AG10803 (cell line): ENCODE data around the gene STAB1.
A peak's percentile ranks its signal among the peaks of the same experiment; 100 is the strongest.

ENCODE experiments used
- DNase-seq: peaks from one replicate; pipeline ENCODE4 v3.0.0; 2010; ENCODE audit warnings: low read depth
- H3K4me3 ChIP-seq: 2 replicates; pipeline ENCODE4 v1.5.1; 2011; ENCODE audit warnings: mild to moderate bottlenecking, low read length, control low read depth
- TF ChIP-seq, protein P1 (sequence below): conservative IDR thresholded peaks from 2 replicates; pipeline ENCODE4 v1.5.1; 2011; ENCODE audit warnings: mild to moderate bottlenecking, low read length, control low read depth, inconsistent platforms

STAB1 gene

DNA sequence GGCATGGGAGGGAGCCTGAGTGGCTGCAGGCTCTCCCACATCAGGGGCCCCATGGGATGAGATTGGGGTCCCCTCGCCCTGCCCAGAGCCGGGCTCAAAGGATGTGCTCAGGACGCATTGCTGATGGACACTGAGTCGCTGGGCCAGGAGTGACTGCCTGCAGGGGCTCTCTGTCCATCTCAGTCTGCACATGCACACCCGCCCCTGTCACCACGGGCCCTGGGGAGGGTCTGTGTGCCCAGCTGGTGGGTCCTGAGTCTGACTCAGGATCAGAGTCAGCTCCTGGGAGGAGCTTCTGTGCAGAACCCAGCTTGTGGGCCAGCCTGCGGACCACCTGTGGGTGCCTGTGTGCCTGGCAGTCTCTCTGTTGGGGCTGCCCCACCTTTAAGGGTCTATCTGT is 18.1 kb downstream of the STAB1 start:
- TF ChIP-seq, protein P1, sequence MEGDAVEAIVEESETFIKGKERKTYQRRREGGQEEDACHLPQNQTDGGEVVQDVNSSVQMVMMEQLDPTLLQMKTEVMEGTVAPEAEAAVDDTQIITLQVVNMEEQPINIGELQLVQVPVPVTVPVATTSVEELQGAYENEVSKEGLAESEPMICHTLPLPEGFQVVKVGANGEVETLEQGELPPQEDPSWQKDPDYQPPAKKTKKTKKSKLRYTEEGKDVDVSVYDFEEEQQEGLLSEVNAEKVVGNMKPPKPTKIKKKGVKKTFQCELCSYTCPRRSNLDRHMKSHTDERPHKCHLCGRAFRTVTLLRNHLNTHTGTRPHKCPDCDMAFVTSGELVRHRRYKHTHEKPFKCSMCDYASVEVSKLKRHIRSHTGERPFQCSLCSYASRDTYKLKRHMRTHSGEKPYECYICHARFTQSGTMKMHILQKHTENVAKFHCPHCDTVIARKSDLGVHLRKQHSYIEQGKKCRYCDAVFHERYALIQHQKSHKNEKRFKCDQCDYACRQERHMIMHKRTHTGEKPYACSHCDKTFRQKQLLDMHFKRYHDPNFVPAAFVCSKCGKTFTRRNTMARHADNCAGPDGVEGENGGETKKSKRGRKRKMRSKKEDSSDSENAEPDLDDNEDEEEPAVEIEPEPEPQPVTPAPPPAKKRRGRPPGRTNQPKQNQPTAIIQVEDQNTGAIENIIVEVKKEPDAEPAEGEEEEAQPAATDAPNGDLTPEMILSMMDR, result no peak
- no peak overlapping the region for H3K4me3 ChIP-seq
- no peak for DNase-seq

DNA sequence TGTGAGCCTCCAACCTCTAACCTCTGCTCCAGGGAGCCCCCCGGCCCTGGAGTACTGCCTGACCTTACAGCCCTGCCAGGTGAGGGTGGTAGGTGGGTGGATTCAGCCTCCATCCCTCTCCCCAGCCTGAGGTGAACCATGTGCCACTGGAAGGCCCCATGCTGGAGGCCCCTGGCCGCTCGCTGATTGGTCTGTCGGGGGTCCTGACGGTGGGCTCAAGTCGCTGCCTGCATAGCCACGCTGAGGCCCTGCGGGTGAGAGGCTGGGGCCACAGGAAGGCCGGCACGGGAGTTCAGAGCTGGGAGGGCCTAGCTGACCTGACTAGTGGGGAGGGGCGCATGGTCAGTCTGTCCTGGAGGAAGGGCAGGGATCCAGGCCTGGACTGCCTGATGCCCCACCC is 19.4 kb downstream of the STAB1 start:
- no peak for DNase-seq
- TF ChIP-seq, protein P1, result no peak
- H3K4me3 ChIP-seq, result no peak overlapping the region

DNA sequence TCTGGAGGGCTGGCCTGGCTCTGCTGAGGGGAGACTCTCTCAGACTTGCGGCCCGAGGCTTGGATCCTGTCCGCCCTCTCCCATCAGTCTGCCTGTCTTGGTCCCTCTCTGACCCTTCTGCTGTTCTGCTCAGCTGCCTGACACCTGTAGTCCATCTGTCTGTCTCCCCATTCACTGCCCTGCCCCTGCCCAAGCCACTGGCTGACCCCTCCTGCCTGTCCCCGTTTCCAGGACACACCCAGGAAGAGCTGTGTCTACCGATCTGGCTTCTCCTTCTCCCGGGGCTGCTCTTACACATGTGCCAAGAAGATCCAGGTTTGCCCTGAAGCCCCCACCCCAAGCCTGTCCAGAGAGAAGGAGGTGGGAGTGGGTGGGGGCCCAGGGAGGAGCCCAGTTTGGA is 20.1 kb downstream of the STAB1 start:
- TF ChIP-seq, protein P1, result no peak
- H3K4me3 ChIP-seq, result no peak overlapping the region
- DNase-seq, result no peak

DNA sequence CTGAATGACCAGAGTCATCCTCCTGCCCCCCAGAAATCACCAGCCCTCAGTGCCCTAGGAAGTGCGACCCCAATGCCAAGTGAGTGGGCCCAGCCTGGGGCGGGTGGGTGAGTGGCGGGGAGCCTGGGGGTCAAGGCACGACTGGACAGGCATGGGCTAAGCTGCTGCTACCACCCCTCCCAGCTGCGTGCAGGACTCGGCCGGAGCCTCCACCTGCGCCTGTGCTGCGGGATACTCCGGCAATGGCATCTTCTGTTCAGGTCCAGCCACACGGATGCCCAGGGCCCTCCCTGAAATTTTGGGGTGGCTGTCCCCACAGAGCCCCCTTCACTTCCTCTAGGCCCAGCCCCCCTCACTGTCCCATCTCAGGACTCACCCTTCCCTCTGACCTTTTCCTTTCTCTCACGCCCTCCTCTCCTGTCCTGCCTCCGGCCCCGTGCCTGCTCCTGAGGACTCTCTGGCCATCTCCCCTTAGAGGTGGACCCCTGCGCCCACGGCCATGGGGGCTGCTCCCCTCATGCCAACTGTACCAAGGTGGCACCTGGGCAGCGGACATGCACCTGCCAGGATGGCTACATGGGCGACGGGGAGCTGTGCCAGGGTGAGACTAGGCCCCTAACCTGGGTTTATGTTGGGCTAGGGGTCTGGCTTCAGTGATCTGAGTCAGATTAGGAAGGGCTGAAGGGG is 21.5 kb downstream of the STAB1 start:
- no peak for DNase-seq
- no peak overlapping the region for H3K4me3 ChIP-seq
- TF ChIP-seq, protein P1, result no peak

DNA sequence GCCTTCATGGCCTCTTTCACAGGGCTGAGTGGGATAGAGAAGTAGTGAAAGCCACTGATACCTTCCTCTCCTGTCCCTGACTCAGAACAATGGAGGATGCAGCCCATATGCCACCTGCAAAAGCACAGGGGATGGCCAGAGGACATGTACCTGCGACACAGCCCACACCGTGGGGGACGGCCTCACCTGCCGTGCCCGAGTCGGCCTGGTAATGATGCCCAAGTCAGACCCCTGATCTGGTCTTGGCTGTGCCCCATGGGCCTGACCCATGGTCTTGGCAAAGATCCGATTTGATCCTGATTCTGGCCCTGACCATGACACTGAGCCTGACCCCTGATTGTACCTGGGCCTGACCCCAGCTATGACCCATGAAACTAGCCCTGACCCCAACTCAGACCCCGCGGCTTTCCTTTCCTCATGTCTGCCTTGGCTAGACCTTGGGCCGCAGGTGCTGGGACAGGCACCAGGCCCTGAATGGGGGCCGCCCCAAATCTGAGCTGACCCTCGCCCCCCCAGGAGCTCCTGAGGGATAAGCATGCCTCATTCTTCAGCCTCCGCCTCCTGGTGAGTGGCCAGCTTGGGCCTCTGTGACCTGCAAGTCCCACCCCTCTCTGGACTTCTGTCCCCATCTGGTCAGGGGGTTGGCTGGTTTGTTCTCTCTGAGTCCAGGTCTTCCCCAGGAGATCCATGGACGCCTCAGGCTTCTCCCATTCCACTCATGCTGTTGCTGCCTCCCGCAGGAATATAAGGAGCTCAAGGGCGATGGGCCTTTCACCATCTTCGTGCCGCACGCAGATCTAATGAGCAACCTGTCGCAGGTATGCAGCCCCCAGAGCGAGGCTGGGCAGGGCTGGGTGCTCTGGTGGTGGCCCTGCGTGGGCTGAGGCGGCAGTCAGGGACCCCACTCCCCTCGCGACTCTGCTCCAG is 22.9 kb downstream of the STAB1 start:
- no peak overlapping the region; the same call in 1 of the 2 replicates for H3K4me3 ChIP-seq
- TF ChIP-seq, protein P1, result no peak
- no peak for DNase-seq

DNA sequence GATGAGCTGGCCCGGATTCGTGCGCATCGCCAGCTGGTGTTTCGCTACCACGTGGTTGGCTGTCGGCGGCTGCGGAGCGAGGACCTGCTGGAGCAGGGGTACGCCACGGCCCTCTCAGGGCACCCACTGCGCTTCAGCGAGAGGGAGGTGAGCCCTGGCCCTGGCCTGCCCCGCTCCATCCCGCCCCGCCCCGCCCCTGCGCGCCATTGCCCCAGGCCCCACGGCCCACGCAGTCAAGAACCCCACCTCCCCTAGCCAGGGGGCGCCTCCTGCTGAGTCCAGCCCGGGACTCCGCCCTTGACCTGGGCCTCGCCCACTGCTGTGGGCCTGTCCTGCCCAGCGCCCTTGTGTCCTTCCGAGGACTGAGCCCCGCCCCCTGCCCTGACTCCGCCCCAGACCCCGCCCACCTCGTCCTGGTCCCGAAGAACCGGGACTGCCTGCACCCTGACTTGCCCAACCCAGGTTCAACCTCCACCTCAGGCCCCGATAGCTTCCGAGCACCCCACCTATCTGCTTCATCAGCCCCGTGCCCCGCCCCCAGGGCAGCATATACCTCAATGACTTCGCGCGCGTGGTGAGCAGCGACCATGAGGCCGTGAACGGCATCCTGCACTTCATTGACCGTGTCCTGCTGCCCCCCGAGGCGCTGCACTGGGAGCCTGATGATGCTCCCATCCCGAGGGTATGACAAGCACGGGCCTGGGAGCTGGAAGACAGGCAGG is 23.7 kb downstream of the STAB1 start:
- H3K4me3 ChIP-seq, result peak overlapping the region; percentile 34
- DNase-seq, result no peak
- TF ChIP-seq, protein P1, result no peak
